Breast epithelium (tissue), 4 donors: ENCODE results near the gene TRIM56. TPM values are rescaled to one million over a fixed set of nuclear protein-coding genes. Genes with fewer than 3 reads are reported as not detected.
"Not testable (repeated sequence)": the region's sequence is repeated elsewhere in the genome, so short reads cannot be mapped to it uniquely, and the experiment has no call there.

Experiments used
- DNase-seq, 2 donors: peaks; one replicate each; pipeline ENCODE4 v3.0.0-alpha.2; 2019; ENCODE audit warnings: low spot score in 2 of 2
- H3K27ac ChIP-seq, 2 donors: fragments of 200-600 bp; sonication (generic) in 1 of 2; one replicate each; pipeline ENCODE4 v1.5.1; 2016 to 2019; ENCODE audit warnings: mild to moderate bottlenecking in 1 of 2
- H3K27me3 ChIP-seq, 2 donors: fragments of 200-600 bp; sonication (generic) in 1 of 2; one replicate each; pipeline versions ENCODE4 v1.5.1 to v1.6.0; 2017 to 2019; ENCODE audit warnings: control low read depth in 1 of 2, mild to moderate bottlenecking in 1 of 2
- H3K36me3 ChIP-seq: fragments of 200-600 bp; one replicate; pipeline ENCODE4 v1.5.1; 2019
- H3K4me1 ChIP-seq, 2 donors: fragments of 200-600 bp; sonication (generic); one replicate each; pipeline ENCODE4 v1.5.1; 2016 to 2019; ENCODE audit warnings: control low read depth in 1 of 2
- H3K4me3 ChIP-seq, 3 donors: fragments of 200-600 bp; sonication (generic); 1 replicate in 2 of 3; 2 replicates in 1 of 3; pipeline ENCODE4 v1.5.1; 2016 to 2019; ENCODE audit warnings: mild to moderate bottlenecking in 3 of 3, moderate library complexity in 2 of 3
- H3K9me3 ChIP-seq, 2 donors: fragments of 200-600 bp; sonication (generic) in 1 of 2; one replicate each; pipeline ENCODE4 v1.5.1; 2016 to 2019; ENCODE audit warnings: control low read depth in 1 of 2
- CTCF ChIP-seq, 3 donors: fragments of 450-650 bp; IDR thresholded peaks; one replicate each; pipeline ENCODE4 v1.5.1; 2016 to 2017; ENCODE audit warnings: antibody characterized with exemption in 3 of 3, mild to moderate bottlenecking in 3 of 3, moderate library complexity in 3 of 3
- POLR2A ChIP-seq: fragments of 450-650 bp; IDR thresholded peaks from one replicate; pipeline ENCODE4 v1.6.1; 2016; ENCODE audit warnings: antibody characterized with exemption, mild to moderate bottlenecking, moderate library complexity
- POLR2AphosphoS5 ChIP-seq, 3 donors: sonication (generic); formaldehyde crosslinking; IDR thresholded peaks; one replicate each; pipeline ENCODE4 v1.6.1; 2017; ENCODE audit warnings: antibody characterized with exemption in 3 of 3
- intact Hi-C: fragments of 100-400 bp; cut with DNase I; formaldehyde crosslinking; loops from one replicate; pipeline ENCODE4 v1.15.1; 2023; ENCODE audit warnings: low total_unique reads
- total RNA-seq, 3 donors: library from RNA; depleted of rRNA; stranded (reverse); fragments of >200 nt; gene quantifications; one replicate each; pipeline ENCODE4 v1.1.0, GENCODE V29; 2016

Gene TRIM56
- total RNA-seq, 3 donors from 2014 or later, result 14.1 to 21.6 (median 19.9) TPM

DNA sequence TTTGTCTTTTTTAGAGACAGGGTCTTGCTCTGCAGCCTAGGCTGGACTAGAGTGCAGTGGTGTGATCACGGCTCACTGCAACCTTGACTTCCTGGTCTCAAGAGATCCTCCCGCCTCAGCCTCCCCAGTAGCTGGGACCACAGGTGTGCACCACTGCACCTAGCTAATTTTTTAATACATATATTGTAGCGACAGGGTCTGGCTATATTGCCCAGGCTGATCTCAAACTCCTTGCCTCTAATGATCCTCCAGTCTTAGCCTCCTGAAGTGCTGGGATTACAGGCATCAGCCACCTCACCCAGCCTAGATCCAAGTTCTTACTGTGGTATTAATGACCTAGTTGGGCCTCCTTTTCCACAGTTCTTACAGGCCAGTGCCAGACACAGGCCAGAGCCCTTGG, 29.9 kb downstream of the TRIM56 start:
- Histone ChIP-seq H3K27me3 (no peaks in the 10 kb centered on the region), H3K4me1 (no peaks in the 10 kb centered on the region), H3K27ac (no peak overlapping the region), H3K36me3 (no peaks in the 10 kb centered on the region), H3K4me3 (no peak overlapping the region), H3K9me3 (no peaks in the 10 kb centered on the region)
- intact Hi-C loops, result no loop called here
- DNase-seq, result no peak
- no peak for TF ChIP-seq POLR2AphosphoS5 (IDR thresholded peaks at IDR 0.05)
- no peak for TF ChIP-seq CTCF (IDR thresholded peaks at IDR 0.05)
- TF ChIP-seq POLR2A, result no peak

- H3K9me3 ChIP-seq, result no peaks in the 10 kb centered on the region
- H3K36me3 ChIP-seq, result no peaks in the 10 kb centered on the region
- intact Hi-C loops, result no loop called here
- H3K27me3 ChIP-seq, result no peaks in the 10 kb centered on the region
- TF ChIP-seq POLR2A, result no peak
- TF ChIP-seq POLR2AphosphoS5 (IDR thresholded peaks at IDR 0.05), result no peak
- TF ChIP-seq CTCF (IDR thresholded peaks at IDR 0.05), result no peak
- no peak for DNase-seq
- H3K27ac ChIP-seq, result no peak overlapping the region
- no peak overlapping the region for H3K4me3 ChIP-seq
- no peaks in the 10 kb centered on the region for H3K4me1 ChIP-seq
Measured at GRCh38 chr7:101116898-101117297, 31.6 kb downstream of the TRIM56 start.

DNA sequence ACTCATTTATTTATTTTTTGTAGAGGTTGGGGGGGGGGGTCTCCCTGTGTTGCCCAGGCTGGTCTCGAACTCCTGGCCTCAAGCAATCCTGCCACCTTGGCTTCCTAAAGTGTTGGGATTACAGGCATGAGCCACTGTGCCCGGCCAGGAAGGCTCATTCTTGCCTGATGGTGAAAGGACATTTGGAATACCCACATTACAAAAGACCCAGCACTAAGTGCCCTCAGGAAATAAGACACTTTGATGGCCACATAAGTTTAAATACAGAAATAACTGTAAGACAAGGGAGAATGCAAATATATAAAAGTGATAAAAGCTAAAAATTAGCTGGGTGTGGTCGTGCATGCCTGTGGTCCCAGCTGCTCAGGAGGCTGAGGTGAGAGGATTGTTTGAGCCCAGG, 33.6 kb downstream of the TRIM56 start:
- Histone ChIP-seq H3K4me3 (no peak overlapping the region), H3K4me1 (no peaks in the 10 kb centered on the region), H3K27me3 (no peaks in the 10 kb centered on the region), H3K27ac (no peak overlapping the region), H3K36me3 (no peaks in the 10 kb centered on the region), H3K9me3 (no peaks in the 10 kb centered on the region)
- no peak for DNase-seq
- no peak for TF ChIP-seq POLR2AphosphoS5 (IDR thresholded peaks at IDR 0.05)
- no peak for TF ChIP-seq CTCF (IDR thresholded peaks at IDR 0.05)
- TF ChIP-seq POLR2A, result no peak
- intact Hi-C loops, result no loop called here

GRCh38 chr7:101119876-101120275, 34.6 kb downstream of the TRIM56 start:
- no peak for DNase-seq
- TF ChIP-seq POLR2A (no peak), POLR2AphosphoS5 (IDR thresholded peaks at IDR 0.05) (no peak)
- H3K4me1 ChIP-seq, result no peaks in the 10 kb centered on the region
- H3K4me3 ChIP-seq, result no peak overlapping the region
- H3K27ac ChIP-seq, result no peak overlapping the region
- H3K36me3 ChIP-seq, result no peaks in the 10 kb centered on the region
- H3K27me3 ChIP-seq, result no peaks in the 10 kb centered on the region
- no peaks in the 10 kb centered on the region for H3K9me3 ChIP-seq
- intact Hi-C loops, result no loop called here

GRCh38 chr7:101120315-101120714, 35.0 kb downstream of the TRIM56 start:
- no peak for TF ChIP-seq POLR2AphosphoS5 (IDR thresholded peaks at IDR 0.05)
- no peak for TF ChIP-seq CTCF (IDR thresholded peaks at IDR 0.05)
- no peak for TF ChIP-seq POLR2A
- Histone ChIP-seq H3K36me3 (no peaks in the 10 kb centered on the region), H3K4me3 (no peak overlapping the region), H3K4me1 (no peaks in the 10 kb centered on the region), H3K27ac (no peak overlapping the region), H3K9me3 (no peaks in the 10 kb centered on the region), H3K27me3 (no peaks in the 10 kb centered on the region)
- intact Hi-C loops, result no loop called here
- no peak for DNase-seq

- H3K36me3 ChIP-seq, DNase-seq, H3K27me3 ChIP-seq, H3K4me1 ChIP-seq, H3K9me3 ChIP-seq, intact Hi-C loops: not testable (repeated sequence)
- Histone ChIP-seq H3K27ac (peak overlapping the region; percentile 69 to 90), H3K4me3 (peak overlapping the region; percentile 29 to 62 (median 41))
Measured at GRCh38 chr7:101121631-101121990, 36.3 kb downstream of the TRIM56 start.
